Left colon (tissue), 2 donors: ENCODE results near the gene PLK5. TPM values are rescaled to one million over a fixed set of nuclear protein-coding genes. Genes with fewer than 3 reads are reported as not detected.
"Not testable (repeated sequence)": the region's sequence is repeated elsewhere in the genome, so short reads cannot be mapped to it uniquely, and the experiment has no call there.

ENCODE experiments used
- ATAC-seq: fragments of 200-7000 bp; cut with Tn5 transposase; one replicate; pipeline ENCODE4 v1.9.1; 2020; ENCODE audit warnings: mild to moderate bottlenecking, moderate library complexity
- DNase-seq, 2 donors: peaks; one replicate each; pipeline ENCODE4 v3.0.0-alpha.2; 2020
- intact Hi-C, 2 donors: fragments of 100-400 bp; cut with DNase I in 1 of 2; cut with micrococcal nuclease in 1 of 2; formaldehyde crosslinking; loops; one replicate each; pipeline versions ENCODE4 v1.11.2 to v1.14.0; 2022; cut with DNase I, micrococcal nuclease
- total RNA-seq, 2 donors: library from RNA; stranded (reverse); fragmentation: NEBNext Ultra II Directional; extraction: Animal tissue kit (Norgen Biotek cat#: 25700); gene quantifications; one replicate each; pipeline ENCODE4 v1.2.1, GENCODE V29; 2021
- donor health status: DM: no; HTN: no; CAD: no.
- donor health status: DM: yes; HTN: yes; CAD: no.

PLK5 gene
- total RNA-seq, 2 donors from 2014 or later: not detected

DNA sequence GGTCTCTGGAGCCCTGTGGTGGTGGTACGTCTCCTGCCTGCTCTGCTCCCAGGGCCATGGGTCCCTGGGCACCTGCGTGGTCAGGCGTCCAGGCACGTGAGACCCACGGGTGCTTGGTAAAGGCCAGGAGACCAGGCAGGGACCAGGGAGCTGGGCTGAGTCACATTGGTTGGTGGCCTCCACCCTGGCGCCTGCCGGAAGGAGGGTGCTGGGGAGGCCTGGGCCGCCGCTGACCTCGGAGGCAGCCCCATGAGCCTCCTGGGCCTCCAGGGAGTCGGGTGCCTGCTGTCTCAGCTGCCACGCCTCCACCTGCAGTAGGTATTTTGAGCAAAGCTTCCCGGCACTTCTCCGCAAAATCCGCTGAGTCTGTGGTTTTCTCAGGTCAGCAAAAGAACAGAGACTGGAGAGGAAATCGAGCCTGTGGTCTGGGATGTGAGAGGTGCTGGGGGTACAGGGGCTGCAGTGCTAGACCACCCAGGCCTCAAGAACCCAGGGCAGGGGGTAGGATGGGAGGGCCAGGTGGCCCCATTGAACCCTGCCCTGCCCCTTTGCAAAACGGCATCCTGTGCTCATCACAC, 3.6 kb upstream of the PLK5 start:
- intact Hi-C loops: no loop called here
- ATAC-seq: no peak
- DNase-seq: no peak

DNA sequence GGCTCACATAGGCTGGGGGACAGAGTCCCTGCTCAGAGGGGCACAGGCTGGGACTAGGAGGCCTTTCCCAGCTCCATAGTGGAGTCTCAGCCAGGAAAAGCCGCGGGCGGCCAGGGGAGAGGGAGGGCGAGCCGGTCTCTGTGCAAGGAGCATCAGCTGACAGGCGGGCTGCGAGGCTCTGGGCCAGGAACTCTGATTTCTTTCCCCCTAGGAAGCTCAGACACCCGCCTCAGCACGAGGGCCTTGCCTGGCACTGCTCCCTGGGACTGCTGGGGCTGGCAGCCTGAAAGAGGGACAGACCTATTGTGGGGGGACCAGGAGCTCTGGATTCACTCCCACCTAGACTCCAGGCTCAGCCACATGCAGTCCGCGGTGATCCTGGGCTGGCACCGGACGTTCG, 2.2 kb upstream of the PLK5 start:
- intact Hi-C loops: no loop called here
- ATAC-seq (no peak), DNase-seq (no peak)

DNA sequence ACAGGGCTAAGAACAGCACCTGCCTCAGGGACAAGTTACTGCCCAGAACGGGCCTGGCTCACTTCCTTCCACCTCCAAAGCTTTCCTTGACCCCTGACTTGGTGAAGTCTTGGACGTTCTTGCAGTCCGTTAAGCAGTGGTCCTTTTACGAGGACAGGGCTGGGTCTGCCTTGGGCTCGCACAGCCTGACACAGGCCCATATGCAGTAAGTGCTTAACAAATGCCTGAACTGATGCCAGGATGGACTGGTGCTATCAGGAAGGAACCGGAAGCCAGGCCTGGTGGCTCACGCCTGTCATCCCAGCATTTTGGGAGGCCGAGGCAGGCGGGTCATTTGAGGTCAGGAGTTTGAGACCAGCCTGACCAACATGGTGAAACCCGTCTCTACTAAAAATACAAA, 1.8 kb upstream of the PLK5 start:
- ATAC-seq (no peak), DNase-seq (no peak)
- intact Hi-C loops: no loop called here

DNA sequence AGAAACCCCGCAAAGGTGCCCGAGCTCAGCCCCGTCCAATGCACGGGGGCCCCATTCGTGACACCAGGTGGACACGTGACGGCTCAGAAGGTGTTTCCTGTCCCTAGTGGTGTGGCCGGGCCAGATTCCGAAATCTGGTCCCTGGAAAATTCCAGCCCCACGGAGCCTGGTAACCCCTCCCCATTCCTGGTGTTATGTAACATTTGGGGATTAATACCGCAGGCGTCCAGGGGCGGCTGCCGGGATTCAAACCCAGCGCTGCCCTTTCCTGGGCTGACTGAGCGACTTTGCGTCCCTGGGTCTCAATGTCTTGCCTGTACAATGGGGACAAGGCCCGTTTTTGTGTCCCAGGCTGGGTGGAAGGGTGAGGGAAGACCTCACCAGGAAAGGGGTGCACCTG, 1.0 kb upstream of the PLK5 start:
- intact Hi-C loops: no loop called here
- ATAC-seq (no peak), DNase-seq (no peak)

DNA sequence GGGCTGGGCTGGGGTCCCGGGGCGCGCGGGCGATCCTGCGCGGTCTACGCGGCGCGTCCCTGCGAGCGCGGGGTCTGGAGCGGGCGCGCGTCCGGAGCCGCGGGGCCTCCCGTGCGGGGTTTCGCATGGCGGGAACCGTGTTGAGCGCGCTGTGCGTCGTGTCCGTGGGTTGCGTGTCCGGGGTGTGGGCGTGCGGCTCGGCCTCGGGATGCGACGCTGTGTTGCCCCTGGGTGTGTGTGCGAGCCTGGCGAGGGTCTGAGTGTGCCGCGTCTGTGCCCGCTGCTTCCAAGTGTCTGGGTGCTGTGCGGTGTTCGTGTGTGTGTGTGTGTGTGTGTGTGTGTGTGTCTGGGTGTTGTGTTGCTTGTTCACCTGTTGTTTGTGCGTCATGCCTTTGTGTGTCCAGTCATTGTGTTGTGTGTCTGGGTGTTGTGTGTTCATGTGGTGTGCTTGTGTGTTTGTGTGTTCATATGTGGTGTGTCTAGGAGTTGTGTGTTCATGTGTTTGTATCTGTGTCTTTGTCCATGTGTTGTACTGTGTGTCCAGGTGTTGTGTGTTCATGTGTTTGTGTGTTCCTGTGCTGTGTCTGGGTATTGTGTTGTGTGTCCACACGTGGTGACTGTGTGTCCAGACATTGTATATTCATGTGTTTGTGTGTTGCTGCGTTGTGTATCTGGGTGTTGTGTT, 552 bp downstream of the PLK5 start:
- DNase-seq (no peak), ATAC-seq (no peak)

DNA sequence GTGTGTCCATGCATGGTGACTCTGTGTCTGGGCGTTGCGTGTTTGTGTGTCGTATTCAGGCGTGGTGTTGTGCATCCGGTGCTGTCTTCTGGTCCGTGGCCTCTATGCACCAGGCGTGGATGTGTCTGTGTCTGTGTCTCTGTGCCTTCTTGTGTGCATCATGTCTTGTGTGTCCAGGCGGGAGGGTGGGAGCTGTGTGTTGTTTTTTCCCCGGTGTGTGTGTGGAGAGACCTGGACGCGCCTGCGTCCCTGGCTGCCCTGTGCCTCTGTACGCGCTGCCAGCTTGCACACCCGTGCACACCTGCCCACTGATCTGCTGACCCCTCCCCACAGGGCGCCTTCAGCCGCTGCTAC, 1.1 kb downstream of the PLK5 start:
- ATAC-seq (no peak), DNase-seq (no peak)
- intact Hi-C loops: no loop called here

More for the DNA sequence above, 552 bp downstream of the PLK5 start:
- intact Hi-C loops: no loop called here

DNA sequence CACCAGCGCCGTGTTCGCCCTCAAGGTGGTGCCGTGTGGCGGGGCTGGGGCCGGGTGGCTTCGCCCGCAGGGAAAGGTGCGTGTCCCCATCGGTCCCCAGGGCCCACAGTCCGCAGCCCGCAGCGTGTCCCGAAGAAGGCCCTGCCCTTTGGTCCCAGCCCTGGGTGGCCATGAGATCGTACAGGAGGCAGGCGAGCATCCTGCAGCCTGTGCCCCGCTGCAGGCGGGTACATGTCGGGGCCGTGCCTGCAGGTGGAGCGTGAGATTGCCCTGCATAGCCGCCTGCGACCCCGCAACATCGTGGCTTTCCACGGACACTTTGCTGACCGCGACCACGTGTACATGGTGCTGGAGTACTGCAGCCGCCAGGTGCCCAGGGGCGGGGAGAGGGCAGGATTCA, 1.5 kb downstream of the PLK5 start:
- DNase-seq (no peak), ATAC-seq (no peak)
- intact Hi-C loops: no loop called here

DNA sequence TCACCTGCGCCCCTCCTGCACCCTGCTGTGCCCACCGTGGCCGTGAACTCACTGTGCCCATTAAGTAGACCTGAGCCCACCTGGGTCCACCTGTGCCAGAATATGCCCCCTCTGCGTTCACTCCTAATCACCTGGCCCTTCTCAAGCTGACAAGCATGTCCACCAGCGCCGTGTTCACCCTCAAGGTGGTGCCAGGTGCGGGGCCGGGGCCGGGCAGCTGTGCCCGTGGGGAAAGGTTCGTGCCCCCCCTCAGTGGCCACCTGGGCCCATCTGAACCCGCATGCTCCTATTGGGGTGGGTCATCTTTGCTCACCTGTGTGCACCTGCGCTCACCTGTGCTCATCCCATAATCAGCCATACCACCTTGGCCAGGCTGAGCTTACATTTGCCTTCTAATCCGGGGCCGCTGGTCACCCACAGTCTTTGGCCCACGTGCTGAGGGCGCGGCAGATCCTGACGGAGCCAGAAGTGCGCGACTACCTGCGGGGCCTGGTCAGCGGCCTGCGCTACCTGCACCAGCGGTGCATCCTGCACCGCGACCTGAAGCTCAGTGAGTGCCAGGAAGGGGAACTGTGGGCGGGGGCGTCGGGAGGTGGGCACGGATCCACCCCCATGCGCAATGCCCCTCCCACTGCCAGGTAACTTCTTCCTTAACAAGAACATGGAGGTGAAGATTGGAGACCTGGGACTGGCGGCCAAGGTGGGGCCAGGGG, 2.3 kb downstream of the PLK5 start:
- no peak for ATAC-seq
- intact Hi-C loops: no loop called here
- DNase-seq: no peak

DNA sequence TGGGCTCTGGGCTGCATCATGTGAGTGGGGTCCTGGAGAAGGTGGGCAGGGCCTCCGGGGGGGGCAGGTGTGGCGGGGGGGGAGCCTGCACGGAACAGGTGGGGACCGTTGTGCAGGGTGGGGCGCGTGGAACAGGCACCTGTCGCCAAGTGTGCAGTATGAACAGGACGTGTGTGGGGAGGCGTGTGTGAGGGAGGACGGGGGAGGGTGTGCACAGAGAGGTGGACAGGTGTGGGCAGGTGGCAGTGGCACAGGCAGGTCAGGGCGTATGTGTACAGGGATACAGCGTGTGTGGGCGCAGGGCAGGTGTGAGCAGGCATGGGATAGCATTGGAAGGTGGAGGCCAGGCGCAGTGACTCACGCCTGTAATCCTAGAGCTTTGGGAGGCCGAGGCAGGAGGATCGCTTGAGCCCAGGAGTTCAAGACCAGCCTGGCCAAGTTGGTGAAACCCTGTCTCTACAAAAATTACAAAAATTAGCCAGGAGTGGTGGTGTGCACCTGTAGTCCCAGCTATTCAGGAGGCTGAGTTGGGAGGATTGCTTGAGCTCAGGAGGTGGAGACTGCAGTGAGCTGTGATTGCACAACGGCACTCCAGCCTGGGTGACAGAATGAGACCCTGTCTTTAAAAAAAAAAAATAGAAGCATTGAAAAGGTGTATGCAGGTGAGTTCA, 3.2 kb downstream of the PLK5 start:
- intact Hi-C loops: no loop called here
- DNase-seq (no peak), ATAC-seq (no peak)

DNA sequence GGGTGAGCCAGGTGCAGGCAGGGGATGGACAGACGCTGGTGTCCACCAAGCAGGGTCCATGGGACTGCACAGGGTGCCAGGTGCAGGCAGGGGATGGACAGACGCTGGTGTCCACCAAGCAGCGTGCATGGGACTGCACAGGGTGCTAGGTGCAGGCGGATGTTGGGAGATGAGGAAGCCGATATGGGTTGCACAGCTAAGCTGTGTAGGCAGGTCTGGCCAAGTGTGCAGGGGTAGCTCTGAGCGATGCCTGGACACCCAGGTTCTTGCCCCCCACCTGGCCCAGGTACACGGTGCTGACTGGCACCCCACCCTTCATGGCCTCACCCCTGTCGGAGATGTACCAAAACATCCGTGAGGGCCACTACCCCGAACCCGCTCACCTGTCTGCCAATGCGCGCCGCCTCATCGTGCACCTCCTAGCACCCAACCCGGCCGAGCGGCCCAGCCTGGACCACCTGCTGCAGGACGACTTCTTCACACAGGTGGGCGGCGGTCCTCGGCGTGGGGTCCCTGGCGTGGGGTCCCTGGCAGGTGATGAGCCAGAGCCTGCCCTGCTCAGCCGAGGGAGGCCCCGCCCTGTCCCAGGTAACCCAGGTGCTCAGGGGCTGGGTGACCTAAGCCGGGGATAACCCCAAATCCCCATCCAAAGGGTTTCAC, 3.9 kb downstream of the PLK5 start:
- DNase-seq (no peak), ATAC-seq (no peak)
- intact Hi-C loops: no loop called here

DNA sequence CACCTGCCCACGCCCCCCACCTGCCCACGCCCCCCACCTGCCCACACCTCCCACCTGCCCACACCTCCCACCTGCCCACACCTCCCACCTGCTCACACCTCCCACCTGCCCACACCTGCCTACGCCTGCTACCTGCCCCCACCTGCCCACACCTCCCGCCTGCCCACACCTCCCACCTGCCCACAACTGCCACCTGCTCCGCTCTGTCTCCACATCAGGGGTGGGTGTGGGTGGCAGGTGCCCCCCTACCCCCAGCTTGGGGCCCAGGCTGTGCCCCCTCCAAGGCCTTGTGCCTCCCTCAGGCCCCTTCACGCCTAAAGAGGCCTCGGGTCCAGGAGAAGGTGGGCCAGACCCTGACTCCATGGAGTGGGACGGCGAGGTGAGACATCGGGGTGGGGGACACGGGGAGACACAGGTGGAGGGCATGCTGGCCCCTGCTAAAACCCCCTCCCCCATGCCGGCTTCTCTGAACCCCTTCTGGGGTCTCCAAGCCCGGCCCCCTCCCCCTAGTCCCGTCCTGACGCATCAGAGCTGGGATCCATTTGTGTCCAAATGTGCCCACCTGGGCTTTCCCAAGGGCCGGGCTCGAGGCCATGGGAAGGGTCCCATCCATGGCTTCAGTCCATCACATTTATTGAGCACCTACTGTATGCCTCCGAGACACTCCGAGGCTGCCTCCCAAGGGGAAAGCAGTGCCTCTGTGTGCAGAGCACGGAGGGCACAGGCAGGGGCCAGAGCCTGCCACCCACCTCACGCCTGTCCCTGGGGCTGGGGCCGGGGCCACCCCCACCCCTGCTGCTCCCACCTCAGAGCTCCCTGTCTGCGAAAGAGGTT, 4.9 kb downstream of the PLK5 start:
- ATAC-seq: no peak
- intact Hi-C loops: no loop called here
- DNase-seq: no peak

DNA sequence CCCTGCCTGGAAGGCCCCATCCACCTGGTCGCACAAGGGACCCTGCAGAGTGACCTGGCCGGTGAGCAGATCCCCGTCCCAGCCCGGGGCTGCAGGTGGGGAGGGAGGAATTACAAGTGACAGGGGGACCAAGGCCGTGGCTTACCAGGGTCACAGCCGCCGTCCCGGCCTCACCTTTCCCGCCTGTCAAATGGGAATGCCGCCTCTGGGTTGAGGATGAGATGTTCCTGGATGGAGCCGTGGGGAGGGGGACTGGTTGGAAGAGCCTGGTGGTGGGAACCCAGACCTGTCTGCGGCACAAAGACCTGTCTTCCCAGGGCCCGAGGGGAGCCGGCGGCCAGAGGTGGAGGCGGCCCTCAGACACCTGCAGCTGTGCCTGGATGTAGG, 5.5 kb downstream of the PLK5 start:
- DNase-seq (no peak), ATAC-seq (no peak)
- intact Hi-C loops: no loop called here

DNA sequence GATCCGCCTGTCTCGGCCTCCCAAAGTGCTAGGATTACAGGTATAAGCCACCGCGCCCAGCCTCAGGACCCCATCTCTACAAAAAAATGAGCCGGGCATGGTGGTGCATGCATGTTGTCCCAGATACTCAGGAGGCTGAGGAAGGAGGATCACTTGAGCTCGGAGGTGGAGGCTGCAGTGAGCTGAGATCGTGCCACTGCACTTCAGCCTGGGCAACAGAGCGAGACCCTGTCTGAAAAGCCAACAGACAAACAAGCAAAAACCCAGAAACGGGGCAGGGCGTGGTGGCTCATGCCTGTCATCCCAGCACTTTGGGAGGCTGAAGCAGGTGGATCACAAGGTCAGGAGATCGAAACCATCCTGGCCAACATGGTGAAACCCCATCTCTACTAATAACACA, 7.0 kb downstream of the PLK5 start:
- intact Hi-C loops, ATAC-seq, DNase-seq: not testable (repeated sequence)

DNA sequence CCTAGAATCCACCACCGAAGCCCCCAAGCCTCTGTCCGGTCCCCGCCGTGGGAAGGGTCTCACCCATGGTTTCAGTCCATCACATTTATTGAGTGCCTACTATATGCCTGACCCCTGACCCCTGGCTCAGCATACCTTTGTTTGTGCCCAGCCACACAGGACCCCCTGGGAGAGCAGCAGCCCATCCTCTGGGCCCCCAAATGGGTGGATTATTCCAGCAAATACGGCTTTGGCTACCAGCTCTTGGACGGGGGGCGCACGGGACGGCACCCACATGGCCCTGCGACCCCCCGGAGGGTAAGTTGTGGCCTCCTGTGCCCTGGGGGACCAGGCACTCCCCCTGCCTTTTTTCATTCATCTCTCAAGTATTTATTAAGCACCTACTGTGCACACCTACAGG, 7.7 kb downstream of the PLK5 start:
- DNase-seq (no peak), ATAC-seq (no peak)
- intact Hi-C loops: no loop called here

DNA sequence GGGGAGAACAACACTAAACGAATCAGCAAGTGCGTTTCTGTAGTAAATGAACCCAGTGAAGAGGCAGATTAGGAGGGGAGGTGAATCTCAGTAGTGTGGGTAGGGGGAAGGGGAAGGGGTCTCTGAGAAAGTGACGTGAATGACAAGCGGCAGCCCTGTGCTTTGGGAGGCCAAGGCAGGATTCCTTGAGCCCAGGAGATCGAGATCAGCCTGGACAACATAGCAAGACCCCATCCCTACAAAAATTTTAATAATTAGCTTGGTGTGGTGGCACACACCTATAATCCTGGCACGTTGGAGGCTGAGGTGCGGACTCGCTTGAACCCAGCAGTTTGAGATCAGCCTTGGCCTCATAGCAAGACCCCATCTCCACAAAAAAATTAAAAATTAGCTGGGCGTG, 8.1 kb downstream of the PLK5 start:
- ATAC-seq (no peak), DNase-seq (no peak)
- intact Hi-C loops: no loop called here

DNA sequence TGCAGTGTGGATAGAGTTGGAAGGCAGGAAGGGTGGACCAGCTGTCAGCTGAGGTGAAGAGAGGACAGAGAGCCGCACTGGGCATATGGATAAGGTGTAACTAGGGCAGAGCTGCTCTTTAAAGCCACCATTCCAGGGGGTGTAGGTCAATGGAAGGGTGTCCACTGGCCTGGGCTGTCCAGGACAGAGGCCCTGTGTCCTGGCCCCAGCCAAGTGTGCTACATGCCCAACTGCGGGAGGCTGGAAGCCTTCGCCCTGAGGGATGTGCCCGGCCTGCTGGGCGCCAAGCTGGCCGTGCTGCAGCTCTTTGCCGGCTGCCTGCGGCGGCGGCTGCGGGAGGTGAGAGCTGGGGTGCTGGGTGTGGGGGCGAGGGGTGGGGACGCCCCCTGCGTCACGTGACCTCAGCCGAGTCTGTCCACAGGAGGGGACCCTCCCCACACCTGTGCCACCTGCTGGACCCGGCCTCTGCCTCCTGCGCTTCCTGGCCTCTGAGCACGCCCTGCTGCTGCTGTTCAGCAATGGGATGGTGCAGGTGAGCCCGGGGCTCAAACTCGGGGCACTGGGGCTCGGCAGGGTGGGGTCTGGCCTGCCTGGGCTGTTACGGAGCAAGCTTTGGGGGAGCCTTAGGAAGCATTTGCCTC, 9.8 kb downstream of the PLK5 start:
- intact Hi-C loops: no loop called here
- no peak for DNase-seq
- ATAC-seq: no peak

DNA sequence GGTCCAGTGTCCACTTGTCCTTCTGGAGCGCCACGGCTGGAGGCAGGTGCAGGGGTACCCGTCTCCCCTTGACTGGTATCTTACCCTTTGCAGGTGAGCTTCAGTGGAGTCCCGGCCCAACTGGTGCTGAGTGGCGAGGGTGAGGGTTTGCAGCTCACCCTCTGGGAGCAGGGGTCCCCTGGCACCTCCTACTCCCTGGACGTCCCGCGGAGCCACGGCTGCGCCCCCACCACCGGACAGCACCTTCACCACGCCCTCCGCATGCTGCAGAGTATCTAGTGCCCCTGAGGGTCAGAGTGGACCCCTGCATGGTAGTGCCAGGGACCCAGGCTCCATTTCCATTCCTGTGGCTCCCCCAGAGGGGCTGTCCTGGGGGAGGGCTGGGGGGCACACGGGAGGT, 11.1 kb downstream of the PLK5 start:
- ATAC-seq (no peak), DNase-seq (no peak)
- intact Hi-C loops: no loop called here

DNA sequence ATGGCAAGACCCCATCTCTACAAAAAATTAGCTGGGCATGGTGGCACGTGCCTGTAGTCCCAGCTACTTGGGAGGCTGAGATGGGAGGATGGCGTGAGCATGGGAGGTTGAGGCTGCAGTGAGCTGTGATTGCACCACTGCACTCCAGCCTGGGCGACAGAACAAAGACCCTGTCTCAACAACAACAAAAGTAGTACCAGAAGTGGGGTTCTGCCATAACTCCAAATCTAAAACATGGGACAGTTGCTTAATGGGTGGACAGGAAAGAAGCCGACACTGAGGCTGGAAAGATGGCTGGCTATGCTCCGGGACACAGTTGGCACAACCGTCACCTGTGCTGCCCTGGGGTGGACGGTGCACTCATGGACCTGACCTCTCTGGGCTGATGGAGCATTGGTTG, 11.8 kb downstream of the PLK5 start:
- intact Hi-C loops, ATAC-seq, DNase-seq: not testable (repeated sequence)
